Endothelial cell of umbilical vein (primary cell): Measurements from ENCODE around the gene HNMT. TPM values are rescaled to one million over a fixed set of nuclear protein-coding genes. Genes with fewer than 3 reads are reported as not detected.
"Not testable (repeated sequence)": the region's sequence is repeated elsewhere in the genome, so short reads cannot be mapped to it uniquely, and the experiment has no call there.

Source experiments
- BruUV-seq: library from RNA; stranded (reverse); fragments of 400-500 nt; replicated peaks from 2 replicates; lab custom pipeline; 2021; lab: Mats Ljungman, UMichigan
- CTCF ChIA-PET: fragments of 300-600, 350-600 bp; sonication (Branson Sonifier 250); formaldehyde crosslinking; loops from one replicate; lab custom pipeline; 2021; ENCODE audit warnings: antibody characterized with exemption, inconsistent platforms; lab: Charles Lee
- POLR2A ChIA-PET: fragments of 300-600, 350-600 bp; sonication (Branson Sonifier 250); formaldehyde crosslinking; loops from one replicate; lab custom pipeline; 2021; ENCODE audit warnings: antibody characterized with exemption, inconsistent platforms; lab: Charles Lee
- DNase-seq: peaks from one replicate; pipeline ENCODE4 v3.0.0-alpha.2; 2011; ENCODE audit warnings: low read depth, low spot score
- FAIRE-seq: peaks from 2 replicates; lab custom pipeline; 2011; peaks lifted over from hg19 to GRCh38; lab: Jason Lieb, UNC
- H2AFZ ChIP-seq: 2 replicates; pipeline ENCODE4 v1.6.0; 2012; ENCODE audit warnings: low read depth, low read length, control low read depth, inconsistent platforms
- H3K27ac ChIP-seq: 2 replicates; pipeline ENCODE4 v1.5.1; 2011; ENCODE audit warnings: low read depth, mild to moderate bottlenecking, control low read depth, low read length, moderate library complexity; ENCODE audit not compliant: insufficient read depth
- H3K27me3 ChIP-seq, 2 experiments: 2 replicates each; pipeline versions ENCODE4 v1.6.0 to v1.6.1; 2011; ENCODE audit warnings: low read length in 2 of 2, mixed read lengths in 1 of 2; ENCODE audit not compliant: control insufficient read depth in 2 of 2, insufficient read depth in 2 of 2
- H3K36me3 ChIP-seq, 2 experiments: 2 replicates in 1 of 2; 3 replicates in 1 of 2; pipeline ENCODE4 v1.5.1; 2011; ENCODE audit warnings: low read length in 2 of 2, mild to moderate bottlenecking in 1 of 2, moderate library complexity in 1 of 2; ENCODE audit not compliant: control insufficient read depth in 2 of 2, insufficient read depth in 2 of 2; ENCODE audit errors: extremely low read depth in 1 of 2
- H3K4me1 ChIP-seq: 3 replicates; pipeline ENCODE4 v1.5.1; 2011; ENCODE audit warnings: mild to moderate bottlenecking, low read length; ENCODE audit not compliant: control insufficient read depth, insufficient read depth; ENCODE audit errors: extremely low read depth
- H3K4me2 ChIP-seq: 2 replicates; pipeline ENCODE4 v1.6.1; 2011; ENCODE audit warnings: low read length, control low read depth, mixed read lengths; ENCODE audit not compliant: insufficient read depth
- H3K4me3 ChIP-seq, 3 experiments: fragments of 200-600 bp in 1 of 3; sonication (generic), shearing (Covaris generic) in 1 of 3; replicated peaks in 1 of 3; 2 replicates each; pipeline ENCODE4 v1.5.1; 2011 to 2016; ENCODE audit warnings: control low read depth in 3 of 3, low read length in 3 of 3, mild to moderate bottlenecking in 2 of 3, inconsistent platforms in 1 of 3, low read depth in 1 of 3, moderate library complexity in 1 of 3; ENCODE audit not compliant: insufficient read depth in 1 of 3
- H3K79me2 ChIP-seq: 2 replicates; pipeline ENCODE4 v1.6.0; 2012; ENCODE audit warnings: low read length, inconsistent platforms; ENCODE audit not compliant: control insufficient read depth, insufficient read depth
- H3K9ac ChIP-seq: replicated peaks from 2 replicates; pipeline ENCODE3; 2011; ENCODE audit warnings: low read length, control low read depth; ENCODE audit not compliant: insufficient read depth; ENCODE audit errors: extremely low read depth
- H3K9me1 ChIP-seq: replicated peaks from 3 replicates; pipeline ENCODE4 v1.6.0; 2011; ENCODE audit warnings: mild to moderate bottlenecking, low read length; ENCODE audit not compliant: control insufficient read depth, insufficient read depth; ENCODE audit errors: extremely low read depth
- H3K9me3 ChIP-seq: replicated peaks from 2 replicates; pipeline ENCODE4 v1.5.1; 2012; ENCODE audit warnings: low read length, inconsistent platforms; ENCODE audit not compliant: control insufficient read depth, insufficient read depth
- H4K20me1 ChIP-seq: replicated peaks from 2 replicates; pipeline ENCODE3; 2011; ENCODE audit warnings: mild to moderate bottlenecking, low read length; ENCODE audit not compliant: control insufficient read depth, insufficient read depth; ENCODE audit errors: extremely low read depth
- EZH2 ChIP-seq: IDR thresholded peaks from 2 replicates; pipeline ENCODE4 v1.6.1; 2012; ENCODE audit warnings: borderline replicate concordance, low read depth, mild to moderate bottlenecking, moderate library complexity, low read length, inconsistent platforms; ENCODE audit not compliant: severe bottlenecking
- FOS ChIP-seq: IDR thresholded peaks from 2 replicates; pipeline ENCODE4 v1.6.1; 2011; ENCODE audit warnings: mild to moderate bottlenecking, low read length, moderate library complexity, borderline replicate concordance; ENCODE audit not compliant: insufficient read depth
- GATA2 ChIP-seq: IDR thresholded peaks from 2 replicates; pipeline ENCODE4 v1.7.0; 2011; ENCODE audit warnings: low read depth, mild to moderate bottlenecking, moderate library complexity, mixed read lengths, low read length; ENCODE audit not compliant: insufficient read length, insufficient read depth
- JUN ChIP-seq: IDR thresholded peaks from 2 replicates; pipeline ENCODE4 v1.6.1; 2011; ENCODE audit warnings: borderline replicate concordance, low read depth; ENCODE audit not compliant: insufficient read length, insufficient read depth
- MYC ChIP-seq: IDR thresholded peaks from one replicate; pipeline ENCODE4 v1.6.1; 2011; ENCODE audit warnings: mild to moderate bottlenecking, low read depth, low read length
- POLR2A ChIP-seq: IDR thresholded peaks from 2 replicates; pipeline ENCODE4 v1.6.1; 2012; ENCODE audit warnings: low read depth, mild to moderate bottlenecking, control low read depth, low read length
- POLR2AphosphoS5 ChIP-seq: IDR thresholded peaks from 2 replicates; pipeline ENCODE4 v1.6.1; 2012; ENCODE audit warnings: low read depth, mild to moderate bottlenecking, control low read depth, low read length, moderate library complexity; ENCODE audit not compliant: insufficient read depth
- dilution Hi-C: fragments of 300-500 bp; cut with MboI; formaldehyde crosslinking; loops from one replicate; pipeline ENCODE4 v1.15.0; 2019; ENCODE audit warnings: low sequenced_read_pairs; ENCODE audit not compliant: extremely low pct_ligation_motif_present
- intact Hi-C: fragments of 100-400 bp; cut with micrococcal nuclease; formaldehyde crosslinking; loops from one replicate; pipeline ENCODE4 v1.10.0; 2022
- polyA plus RNA-seq, 4 experiments: library from polyadenylated mRNA; depleted of rRNA in 3 of 4; stranded (reverse) in 3 of 4; unstranded in 1 of 4; fragments of >200 nt; gene quantifications; 2 replicates each; pipeline versions ENCODE4 v1.2.1 to v1.2.3, GENCODE V29; 2011 to 2012; ENCODE audit warnings: missing spikeins in 1 of 4
- total RNA-seq: library from RNA; stranded (reverse); gene quantifications from 2 replicates; pipeline ENCODE4 v1.2.3, GENCODE V29; 2021
- TF ChIP-seq, protein P1 (sequence below), 2 donors: IDR thresholded peaks; 1 replicate in 1 of 2; 2 replicates in 1 of 2; pipeline ENCODE4 v1.5.1; 2011; ENCODE audit warnings: low read length in 2 of 2, mild to moderate bottlenecking in 2 of 2, moderate library complexity in 2 of 2, control low read depth in 1 of 2, inconsistent platforms in 1 of 2, low read depth in 1 of 2; ENCODE audit not compliant: insufficient read depth in 1 of 2; ENCODE audit errors: extremely low read depth in 1 of 2
- TF ChIP-seq, protein P2 (sequence below): IDR thresholded peaks from 2 replicates; pipeline ENCODE4 v1.6.1; 2011; ENCODE audit not compliant: insufficient read depth, insufficient read length

HNMT gene
- total and polyA plus RNA-seq, 2 donors (not counting 3 experiments of a cell fraction or from before 2014, with no cell fraction given), result 8.6 to 16.9 TPM

- H3K4me3 ChIP-seq, FAIRE-seq, H4K20me1 ChIP-seq, intact Hi-C loops, H3K27me3 ChIP-seq, H3K9me1 ChIP-seq, H3K27ac ChIP-seq, DNase-seq, H3K4me1 ChIP-seq, POLR2A ChIA-PET, H3K36me3 ChIP-seq, H3K9me3 ChIP-seq, H3K79me2 ChIP-seq, H3K4me2 ChIP-seq, H3K9ac ChIP-seq, H2AFZ ChIP-seq, BruUV-seq, dilution Hi-C loops: not testable (repeated sequence)
- CTCF ChIA-PET, result interaction anchor here (1.4 kb wide), 1 partner anchor 9 kb away, joined by 5 read pairs; no protein-coding TSS in a partner anchor
Observed at GRCh38 chr2:137996158-137996557, 31.9 kb downstream of the HNMT start.

DNA sequence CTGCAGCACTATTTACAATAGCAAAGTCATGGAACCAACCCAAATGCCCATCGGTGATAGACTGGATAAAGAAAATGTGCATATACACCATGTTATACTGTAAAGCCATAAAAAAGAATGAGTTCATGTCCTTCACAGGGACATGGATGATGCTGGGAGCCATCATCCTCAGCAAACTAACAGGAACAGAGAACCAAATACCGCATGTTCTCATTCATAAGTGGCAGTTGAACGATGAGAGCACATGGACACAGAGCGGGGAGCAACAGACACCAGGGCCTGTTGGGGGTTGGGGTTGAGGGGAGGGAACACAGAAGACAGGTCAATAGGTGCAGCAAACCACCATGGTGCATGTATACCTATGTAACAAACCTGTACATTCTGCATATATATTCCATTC is 33.5 kb downstream of the HNMT start:
- Histone ChIP-seq H3K4me3 (no peak overlapping the region), H3K4me1 (no peaks in the 10 kb centered on the region), H3K9me1 (no peaks in the 10 kb centered on the region), H3K9me3 (no peaks in the 10 kb centered on the region), H3K36me3 (no peaks in the 10 kb centered on the region), H3K79me2 (no peaks in the 10 kb centered on the region), H3K27me3 (no peaks in the 10 kb centered on the region), H3K4me2 (no peak overlapping the region), H2AFZ (no peak overlapping the region), H4K20me1 (no peaks in the 10 kb centered on the region), H3K9ac (no peak overlapping the region), H3K27ac (no peak overlapping the region)
- ChIA-PET CTCF (interaction anchor here (0.6 kb wide), 1 partner anchor 280 kb away, joined by 4 read pairs; no protein-coding TSS in a partner anchor), POLR2A (no interaction called here)
- TF ChIP-seq EZH2, result no peak
- TF ChIP-seq JUN, result no peak
- TF ChIP-seq, protein P1, sequence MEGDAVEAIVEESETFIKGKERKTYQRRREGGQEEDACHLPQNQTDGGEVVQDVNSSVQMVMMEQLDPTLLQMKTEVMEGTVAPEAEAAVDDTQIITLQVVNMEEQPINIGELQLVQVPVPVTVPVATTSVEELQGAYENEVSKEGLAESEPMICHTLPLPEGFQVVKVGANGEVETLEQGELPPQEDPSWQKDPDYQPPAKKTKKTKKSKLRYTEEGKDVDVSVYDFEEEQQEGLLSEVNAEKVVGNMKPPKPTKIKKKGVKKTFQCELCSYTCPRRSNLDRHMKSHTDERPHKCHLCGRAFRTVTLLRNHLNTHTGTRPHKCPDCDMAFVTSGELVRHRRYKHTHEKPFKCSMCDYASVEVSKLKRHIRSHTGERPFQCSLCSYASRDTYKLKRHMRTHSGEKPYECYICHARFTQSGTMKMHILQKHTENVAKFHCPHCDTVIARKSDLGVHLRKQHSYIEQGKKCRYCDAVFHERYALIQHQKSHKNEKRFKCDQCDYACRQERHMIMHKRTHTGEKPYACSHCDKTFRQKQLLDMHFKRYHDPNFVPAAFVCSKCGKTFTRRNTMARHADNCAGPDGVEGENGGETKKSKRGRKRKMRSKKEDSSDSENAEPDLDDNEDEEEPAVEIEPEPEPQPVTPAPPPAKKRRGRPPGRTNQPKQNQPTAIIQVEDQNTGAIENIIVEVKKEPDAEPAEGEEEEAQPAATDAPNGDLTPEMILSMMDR (IDR thresholded peaks at IDR 0.05; ENCODE audit: extremely low read depth in 1 of 2, insufficient read depth in 1 of 2, low read depth in 1 of 2, low read length in 2 of 2), result no peak
- no peak for TF ChIP-seq FOS
- no peak for TF ChIP-seq POLR2AphosphoS5
- no peak for TF ChIP-seq GATA2
- no peak for TF ChIP-seq MYC
- TF ChIP-seq POLR2A, result no peak
- TF ChIP-seq, protein P2, sequence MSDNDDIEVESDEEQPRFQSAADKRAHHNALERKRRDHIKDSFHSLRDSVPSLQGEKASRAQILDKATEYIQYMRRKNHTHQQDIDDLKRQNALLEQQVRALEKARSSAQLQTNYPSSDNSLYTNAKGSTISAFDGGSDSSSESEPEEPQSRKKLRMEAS, result no peak
- DNase-seq (no peak), FAIRE-seq (no peak)
- dilution Hi-C loops (no loop called here), intact Hi-C loops (no loop called here)
- BruUV-seq, result no TSS peak
